Middle frontal gyrus (tissue), 1 donor: ENCODE measurements around the gene ZNF761.
A peak's percentile ranks its signal among the peaks of the same experiment; 100 is the strongest.
"Not testable (repeated sequence)": the region's sequence is repeated elsewhere in the genome, so short reads cannot be mapped to it uniquely, and the experiment has no call there.

ENCODE experiments used
- DNase-seq: peaks from one replicate; pipeline ENCODE4 v3.0.0-alpha.2; 2015; ENCODE audit warnings: low spot score; ENCODE audit errors: extremely low spot score

ZNF761 gene

DNA sequence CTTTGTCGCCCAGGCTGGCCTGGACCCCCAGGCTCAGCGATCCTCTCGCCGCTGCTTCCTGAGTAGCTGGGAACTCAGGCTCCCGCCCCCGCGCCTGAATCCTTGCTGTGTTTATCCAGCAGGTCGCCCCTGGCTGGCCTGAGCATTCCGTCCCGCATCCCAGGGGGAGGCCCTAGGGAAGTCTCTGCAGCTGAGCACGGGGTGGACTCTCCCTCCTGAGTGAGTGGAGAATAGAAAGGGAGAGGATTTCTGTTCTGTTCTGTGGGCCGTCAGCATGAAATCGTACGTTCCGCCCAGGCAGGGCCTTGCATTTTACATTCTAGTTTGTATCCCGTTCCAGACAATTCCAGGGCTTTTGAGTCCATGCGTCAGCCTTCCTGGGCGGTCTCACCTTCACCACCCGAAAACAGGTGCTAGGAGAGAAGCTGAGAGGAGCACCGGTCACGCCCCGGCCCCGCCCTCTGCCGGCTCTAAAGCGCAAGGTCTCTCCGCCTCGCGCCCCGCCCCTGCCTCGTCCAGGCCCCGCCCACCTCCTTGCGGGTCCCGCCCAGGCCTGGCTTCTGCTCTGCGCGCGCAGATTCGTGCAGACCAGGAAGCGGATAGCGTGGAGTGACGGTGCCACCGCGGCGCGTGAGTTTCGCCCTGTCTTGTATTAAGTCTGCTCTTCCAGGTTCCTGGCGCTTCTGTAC, at the start of gene ZNF761:
Gene ZNF761, plus strand, starts transcription at position 586 of the 689 bp plus-strand sequence. CDS start 15,285 bp downstream, outside the sequence.
- peak; percentile 73 for DNase-seq

DNA sequence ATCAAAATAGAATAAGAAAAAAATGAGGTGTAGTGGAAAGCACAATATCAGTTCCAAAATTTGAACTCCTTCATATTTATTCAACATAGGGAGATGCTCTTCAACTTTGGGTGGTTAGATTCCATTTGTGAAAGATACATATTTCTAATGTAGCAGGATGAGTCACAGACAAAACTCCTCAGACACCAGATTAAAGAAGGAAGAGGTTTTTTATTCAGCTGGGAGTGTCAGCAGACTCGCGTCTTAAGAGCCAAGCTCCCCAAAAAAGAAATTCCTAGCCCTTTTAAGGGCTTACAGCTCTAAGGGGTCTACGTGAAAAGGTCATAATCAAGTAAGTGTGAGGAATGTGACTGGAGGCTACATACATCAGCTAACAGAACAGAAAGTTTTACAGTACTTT, 43.6 kb upstream of the ZNF761 start:
- DNase-seq: no peak

DNA sequence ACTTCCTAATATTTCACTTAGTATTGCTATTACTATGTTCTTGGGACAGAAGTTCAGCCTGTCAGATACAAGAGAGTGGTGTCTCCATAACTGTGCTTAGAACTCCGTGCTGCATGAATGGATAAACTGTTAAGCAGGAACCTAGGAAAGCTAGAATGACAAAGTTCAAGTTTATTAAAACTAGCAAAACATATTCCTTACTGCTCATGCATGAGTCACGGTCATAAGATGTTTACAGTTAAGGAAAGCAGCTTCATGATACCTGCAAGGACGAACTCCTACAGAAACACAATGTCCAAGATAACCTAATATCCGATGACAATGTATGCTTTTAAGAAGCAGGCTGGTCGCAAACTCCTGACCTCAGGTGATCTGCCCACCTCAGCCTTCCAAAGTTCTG, 42.9 kb upstream of the ZNF761 start:
- no peak for DNase-seq

DNA sequence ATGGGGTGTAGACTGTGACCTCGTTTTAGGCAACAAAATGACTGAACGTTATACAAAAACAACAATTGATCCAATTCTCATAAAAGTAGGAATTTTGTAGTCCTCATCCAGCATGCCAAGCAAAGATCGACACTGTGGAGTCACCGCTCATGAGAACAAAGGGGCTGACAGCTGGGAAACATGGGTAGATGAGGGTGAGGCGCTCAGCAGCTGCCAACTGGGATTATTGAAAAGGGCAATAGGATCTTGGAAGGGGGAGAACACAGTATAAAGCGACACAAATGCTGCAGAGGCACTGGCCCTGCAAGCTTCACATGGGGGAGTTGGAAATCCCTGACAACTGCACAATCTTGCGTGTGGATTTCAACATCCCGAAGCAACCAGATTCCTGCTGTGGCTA, 42.2 kb upstream of the ZNF761 start:
- no peak for DNase-seq

DNA sequence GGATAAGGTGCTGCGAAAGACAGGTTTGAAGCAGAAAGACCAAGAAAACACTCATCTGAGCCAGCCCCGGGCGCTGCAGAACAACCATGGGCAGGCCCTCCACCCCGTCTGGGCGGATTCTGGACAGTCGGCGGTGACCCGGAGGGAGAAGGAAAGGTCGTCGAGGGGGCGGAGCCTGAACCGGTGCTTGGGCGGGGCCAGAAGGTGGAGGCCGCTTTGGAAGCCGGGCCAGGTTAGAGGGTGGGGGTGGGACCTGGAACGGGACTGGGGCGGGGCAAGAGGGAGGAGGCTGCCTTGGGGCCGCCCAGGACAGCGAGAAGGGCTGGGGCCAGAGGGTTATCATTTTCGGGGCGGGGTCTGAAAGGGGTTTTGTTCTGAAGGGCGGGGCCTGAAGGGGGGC, 41.8 kb upstream of the ZNF761 start:
- DNase-seq: no peak

DNA sequence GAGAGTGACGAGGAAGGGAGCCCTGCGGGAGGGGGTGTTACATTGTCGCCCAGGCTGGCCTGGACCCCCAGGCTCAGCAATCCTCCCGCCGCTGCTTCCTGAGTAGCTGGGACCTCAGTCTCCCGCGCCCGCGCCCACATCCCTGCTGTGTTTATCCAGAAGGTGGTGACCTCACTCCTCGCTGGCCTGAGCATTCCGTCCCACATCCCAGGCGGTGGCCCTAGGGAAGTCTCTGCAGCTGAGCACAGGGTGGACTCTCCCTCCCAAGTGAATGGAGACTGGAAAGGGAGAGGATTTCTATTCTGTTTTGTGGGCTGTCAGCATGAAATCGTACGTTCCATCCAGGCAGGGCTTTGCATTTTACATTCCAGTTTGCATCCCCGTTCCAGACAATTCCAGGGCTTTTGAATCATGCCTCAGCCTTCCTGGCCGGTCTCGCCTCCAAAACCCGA, 37.2 kb upstream of the ZNF761 start:
- DNase-seq: no peak

DNA sequence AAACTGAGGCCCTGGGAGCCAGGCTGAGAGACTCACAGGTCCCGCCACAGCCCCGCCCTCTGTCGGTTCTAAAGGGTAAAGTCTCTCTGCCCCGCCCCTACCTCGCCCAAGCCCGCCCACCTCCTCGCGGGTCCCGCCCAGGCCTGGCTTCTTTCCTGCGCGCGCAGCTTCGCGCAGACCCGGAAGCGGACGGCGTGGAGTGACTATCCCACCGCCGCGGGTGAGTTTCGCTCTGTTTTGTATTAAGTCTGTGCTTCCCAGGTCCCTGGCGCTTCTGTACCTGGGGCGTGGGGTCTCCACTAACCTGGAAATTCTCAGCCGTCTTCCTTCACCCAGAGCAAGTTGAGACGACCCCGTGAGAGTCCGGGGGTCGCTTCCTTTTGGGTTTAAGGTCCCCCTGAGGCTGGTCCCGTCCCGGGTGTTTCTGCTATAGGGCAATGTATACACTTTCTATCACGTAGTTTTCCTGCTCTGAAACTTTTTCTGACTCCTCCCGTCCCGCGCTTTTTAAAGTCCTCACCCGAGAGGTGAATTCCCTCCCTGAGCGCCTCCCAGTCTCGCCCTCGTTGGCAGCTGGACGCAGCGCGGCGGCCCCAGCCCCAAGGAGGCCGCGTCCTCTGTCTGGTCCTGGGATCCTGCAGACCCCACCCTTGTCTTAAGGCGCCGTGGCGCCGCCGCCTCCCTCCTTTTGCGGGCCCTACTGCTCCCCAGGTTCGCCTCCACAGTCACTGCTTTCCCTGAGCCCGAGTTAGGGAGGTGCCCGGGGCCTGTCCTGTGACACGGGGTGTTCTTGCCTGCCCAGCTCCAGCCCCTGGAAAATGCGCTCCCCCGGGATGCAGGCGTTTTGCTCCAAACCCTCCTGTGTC, 36.6 kb upstream of the ZNF761 start, which contains the start of gene ZNF765:
Gene ZNF765, plus strand, starts transcription at position 176 of the 866 bp plus-strand sequence. CDS start 2,867 bp downstream, outside the sequence.
- peak; percentile 61 for DNase-seq

DNA sequence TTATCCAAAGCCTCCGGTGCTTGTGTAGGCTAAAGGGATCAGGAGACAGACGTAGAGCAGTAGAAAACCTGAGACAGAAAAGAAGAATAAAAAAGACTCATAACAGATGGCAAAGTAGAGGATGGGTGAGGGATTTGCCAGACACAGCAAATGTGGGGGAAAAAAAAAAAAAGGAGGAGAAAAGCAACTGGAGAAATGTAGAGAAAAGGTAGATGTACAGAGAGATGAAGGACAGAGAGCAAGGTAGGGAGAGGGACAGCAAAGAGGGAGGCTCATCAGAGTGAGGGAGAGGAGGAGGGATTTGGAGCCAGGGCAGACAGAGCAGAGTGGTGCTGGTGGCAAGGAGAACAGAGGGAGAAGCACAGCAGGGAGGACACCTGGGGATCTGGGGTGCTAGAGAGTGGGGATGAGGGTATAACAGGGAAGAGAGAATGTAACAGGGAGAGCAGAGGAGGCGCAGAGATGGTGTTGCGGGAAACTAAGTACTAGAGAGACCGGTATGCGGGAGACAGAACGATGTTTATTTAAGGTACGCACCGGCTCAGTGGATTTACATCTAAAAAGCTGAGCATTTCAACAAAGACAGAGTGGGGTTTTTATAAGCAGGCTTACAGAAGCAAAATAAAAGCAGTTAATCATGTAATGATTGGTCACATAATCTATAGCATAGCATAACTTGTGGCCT, 35.8 kb upstream of the ZNF761 start:
- not testable (repeated sequence) for DNase-seq

DNA sequence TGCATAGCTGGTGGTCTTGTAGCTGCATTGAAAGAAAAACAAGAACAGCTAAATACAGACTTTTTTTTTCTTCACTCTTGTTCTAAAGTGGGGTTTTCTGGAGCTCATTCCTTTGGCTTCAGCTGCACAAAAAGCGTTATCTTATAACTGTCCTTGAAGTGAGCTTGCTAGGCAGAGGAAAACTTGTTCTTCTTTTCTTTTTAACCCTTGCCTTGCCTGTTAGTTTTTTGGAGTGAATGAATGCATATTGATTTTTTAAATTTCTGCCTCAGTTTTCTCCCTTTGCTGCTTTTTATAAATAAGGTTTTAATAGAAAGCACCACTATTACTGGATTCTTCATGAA, 35.3 kb upstream of the ZNF761 start:
- DNase-seq: no peak

DNA sequence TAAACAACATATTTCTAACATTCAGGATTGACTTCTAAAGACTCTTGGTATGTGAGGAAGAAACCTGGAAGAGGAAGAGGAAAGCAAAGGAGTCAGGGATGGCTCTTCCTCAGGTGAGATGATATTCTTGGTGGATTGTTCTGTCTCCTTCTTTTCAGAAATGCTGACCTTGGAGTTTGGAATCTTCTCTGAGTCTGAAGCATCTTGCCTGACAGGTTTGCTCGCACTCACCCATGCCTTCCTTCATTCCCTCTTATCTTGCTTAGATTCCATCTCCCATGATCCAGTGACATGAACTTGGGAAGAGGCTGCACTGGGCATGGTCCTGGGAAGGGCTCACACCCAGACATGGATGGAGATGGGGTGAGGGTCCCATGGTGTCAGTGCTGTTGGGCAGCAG, 33.9 kb upstream of the ZNF761 start:
- DNase-seq: not testable (repeated sequence)

DNA sequence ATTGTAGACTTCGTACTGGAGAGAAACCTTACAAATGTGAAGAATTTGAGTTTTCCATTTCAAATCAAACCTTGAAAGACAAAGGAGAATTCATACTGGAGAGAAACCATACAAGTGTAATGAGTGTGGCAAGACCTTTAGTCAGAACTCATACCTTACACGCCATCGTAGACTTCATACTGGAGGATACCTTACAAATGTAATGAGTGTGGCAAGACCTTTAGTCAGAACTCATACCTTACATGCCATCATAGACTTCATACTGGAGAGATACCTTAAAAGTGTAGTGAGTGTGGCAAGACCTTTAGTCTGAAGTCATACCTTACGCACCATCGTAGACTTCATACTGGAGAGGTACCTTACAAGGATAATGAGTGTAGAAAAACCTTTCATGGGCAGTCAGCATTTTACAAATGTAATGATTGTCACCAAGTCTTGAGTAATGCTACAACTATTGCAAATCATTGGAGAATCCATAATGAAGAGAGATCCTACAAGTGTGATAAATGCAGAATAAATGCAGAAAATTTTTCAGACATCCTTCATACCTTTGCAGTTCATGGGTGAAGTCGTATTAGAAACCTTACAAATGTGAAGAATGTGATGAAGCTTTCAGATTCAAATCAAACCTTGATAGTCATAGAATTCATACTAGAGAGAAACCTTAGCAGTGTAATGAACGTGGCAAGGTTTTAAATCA, 22.1 kb upstream of the ZNF761 start:
- DNase-seq: no peak

DNA sequence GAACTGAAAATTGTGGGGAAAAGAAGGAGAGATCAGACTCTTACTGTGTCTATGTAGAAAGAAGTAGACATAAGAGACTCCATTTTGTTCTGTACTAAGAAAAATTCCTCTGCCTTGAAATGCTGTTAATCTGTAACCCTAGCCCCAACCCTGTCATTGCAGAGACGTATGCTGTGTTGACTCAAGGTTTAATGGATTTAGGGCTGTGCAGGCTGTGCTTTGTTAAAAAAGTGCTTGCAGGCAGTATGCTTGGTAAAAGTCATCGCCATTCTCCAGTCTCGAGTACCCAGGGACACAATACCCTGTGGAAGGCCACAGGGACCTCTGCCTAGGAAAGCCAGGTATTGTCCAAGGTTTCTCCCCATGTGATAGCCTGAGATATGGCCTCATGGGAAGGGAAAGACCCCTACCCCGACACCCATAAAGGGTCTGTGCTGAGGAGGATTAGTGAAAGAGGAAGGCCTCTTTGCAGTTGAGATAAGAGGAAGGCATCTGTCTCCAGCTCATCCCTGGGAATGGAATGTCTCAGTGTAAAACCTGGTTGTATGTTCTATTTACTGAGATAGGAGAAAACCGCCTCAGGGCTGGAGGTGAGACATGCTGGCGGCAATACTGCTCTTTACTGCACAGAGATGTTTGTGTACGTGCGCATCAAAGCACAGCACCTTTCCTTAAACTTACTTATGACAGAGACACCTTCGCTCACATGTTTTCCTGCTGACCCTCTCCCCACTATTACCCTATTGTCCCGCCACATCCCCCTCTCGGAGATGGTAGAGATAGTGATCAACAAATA, 11.1 kb upstream of the ZNF761 start:
- not testable (repeated sequence) for DNase-seq

DNA sequence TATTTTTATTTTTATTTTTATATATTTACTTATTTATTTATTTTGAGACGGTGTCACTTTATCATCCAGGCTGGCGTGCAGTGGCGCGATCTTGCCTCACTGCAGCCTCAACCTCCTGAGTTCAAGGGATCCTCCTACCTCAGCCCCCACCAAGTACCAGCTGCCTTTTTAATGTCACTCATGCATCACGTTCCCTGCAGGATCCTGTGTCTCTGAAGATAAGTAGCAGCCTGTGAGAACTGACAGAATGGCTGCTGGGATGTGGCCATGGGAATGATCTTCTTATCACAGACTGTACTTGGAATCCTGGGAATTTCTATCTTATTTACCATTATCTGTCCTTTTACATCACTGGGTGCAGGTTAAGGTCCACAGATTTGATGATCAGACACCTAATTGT, 9.2 kb upstream of the ZNF761 start:
- no peak for DNase-seq

DNA sequence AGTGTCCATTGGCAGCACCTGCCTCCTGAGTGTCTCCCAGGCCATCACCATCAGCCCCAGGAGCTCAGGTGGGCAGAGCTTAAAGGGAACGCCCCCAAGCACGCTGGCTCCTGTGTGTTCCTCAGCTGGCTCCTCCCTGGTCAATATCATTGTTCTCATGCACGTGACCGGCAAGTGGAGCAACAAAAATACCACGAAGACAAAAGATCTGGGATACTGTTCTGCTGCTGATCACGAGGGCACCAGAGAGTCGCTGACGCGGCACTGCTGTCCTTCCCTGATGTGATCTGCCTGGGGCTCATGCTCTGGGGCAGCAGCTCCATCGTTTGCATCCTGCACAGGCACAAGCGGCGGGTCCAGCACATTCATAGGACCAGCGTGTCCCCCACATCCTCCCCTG, 8.7 kb upstream of the ZNF761 start:
- DNase-seq: not testable (repeated sequence)

DNA sequence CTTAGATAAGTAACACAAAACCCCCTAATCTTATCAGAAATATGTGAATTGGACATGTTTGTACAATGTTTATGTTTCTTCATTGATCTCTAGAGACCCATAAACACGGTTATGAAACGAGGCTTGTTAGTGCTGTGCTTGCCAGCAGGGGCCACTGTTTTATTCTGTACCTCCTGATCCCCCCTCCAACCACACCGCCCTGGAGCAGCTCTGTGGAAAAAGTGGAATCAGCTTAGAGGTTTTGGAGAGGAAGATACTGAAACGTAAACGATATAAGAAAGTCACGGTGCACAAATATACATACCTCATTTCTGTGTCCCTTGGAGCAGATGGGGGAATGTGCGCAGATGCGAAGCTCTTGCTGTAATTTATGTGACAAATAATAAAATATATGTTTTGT, 8.1 kb upstream of the ZNF761 start:
- DNase-seq: not testable (repeated sequence)

DNA sequence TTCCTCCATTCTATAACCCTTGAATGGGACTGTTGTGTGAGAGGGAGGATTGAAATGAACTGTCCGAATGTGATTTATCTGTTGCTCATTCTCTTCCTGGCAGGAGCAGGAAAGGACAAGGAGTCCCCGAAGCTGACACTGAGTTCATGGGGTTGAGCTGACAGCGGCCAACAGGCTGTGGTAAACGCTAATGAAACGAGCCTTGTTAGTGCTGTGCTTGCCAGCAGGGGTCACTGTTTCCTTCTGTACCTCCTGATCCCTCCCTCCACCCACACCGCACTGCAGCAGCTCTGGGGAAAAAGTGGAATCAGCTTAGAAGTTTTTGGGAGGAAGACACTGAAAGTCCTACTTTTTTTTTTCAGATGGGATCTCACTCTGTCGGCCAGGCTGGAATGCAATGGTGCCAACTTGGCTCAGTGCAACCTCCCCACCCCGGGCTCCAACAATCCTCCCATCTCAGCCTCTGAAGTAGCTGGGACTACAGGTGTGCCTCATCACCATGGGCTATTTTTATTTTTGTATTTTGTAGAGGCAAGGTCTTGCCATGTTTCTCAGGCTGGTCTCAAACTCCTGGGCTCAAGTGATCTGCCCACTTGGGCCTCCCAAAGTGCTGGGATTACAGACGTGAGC, 6.7 kb upstream of the ZNF761 start:
- DNase-seq: peak; percentile 46

DNA sequence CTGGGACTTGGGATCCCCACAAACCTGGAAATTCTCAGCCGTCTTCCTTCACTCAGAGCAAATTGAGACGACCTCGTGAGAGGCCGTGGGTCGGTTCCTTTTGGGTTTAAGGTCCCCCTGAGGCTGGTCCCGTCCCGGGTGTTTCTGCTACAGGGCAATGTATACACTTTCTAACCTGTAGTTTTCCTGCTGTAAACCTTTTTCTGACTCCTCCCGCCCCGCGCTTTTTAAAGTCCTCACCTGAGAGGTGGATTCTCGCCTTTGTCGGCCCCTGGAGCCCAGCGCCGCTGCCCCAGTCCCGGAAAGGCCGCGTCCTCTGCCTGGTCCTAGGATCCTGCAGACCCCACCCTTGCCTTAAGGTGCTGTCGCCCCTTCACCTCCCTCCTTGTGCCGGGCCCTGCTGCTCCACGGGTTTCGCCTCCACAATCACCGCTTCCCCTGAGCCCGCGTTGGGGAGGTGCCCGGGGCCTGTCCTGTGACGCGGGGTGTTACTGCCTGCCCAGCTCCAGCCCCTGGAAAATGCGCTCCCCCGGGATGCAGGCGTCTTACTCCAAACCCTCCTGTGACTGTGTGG, 391 bp downstream of the ZNF761 start:
- DNase-seq: no peak

DNA sequence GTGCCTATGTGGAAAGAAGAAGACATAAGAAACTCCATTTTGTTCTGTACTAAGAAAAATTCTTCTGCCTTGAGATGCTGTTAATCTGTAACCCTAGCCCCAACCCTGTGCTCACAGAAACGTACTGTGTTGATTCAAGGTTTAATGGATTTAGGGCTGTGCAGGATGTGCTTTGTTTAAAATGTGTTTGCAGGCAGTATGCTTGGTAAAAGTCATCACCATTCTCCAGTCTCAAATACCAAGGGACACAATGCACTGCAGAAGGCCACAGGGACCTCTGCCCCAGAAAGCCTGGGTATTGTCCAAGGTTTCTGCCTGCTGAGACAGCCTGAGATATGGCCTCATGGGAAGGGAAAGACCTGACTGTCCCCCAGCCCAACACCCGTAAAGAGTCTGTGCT, 12.0 kb downstream of the ZNF761 start:
- DNase-seq: not testable (repeated sequence)

DNA sequence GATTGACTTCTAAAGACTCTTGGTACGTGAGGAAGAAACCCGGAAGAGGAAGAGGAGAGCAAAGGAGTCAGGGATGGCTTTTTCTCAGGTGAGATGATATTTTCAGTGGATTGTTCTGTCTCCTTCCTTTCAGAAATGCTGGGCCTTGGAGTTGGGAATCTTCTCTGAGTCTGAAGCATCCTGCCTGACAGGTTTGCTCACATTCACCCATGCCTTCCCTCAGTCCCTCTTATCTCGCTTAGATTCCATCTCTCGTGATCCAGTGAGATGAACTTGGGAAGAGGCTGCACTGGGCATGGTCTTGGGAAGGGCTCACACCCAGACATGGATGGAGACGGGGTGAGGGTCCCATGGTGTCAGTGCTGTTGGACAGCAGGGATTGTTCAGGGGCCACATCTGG, 15.4 kb downstream of the ZNF761 start:
- not testable (repeated sequence) for DNase-seq

DNA sequence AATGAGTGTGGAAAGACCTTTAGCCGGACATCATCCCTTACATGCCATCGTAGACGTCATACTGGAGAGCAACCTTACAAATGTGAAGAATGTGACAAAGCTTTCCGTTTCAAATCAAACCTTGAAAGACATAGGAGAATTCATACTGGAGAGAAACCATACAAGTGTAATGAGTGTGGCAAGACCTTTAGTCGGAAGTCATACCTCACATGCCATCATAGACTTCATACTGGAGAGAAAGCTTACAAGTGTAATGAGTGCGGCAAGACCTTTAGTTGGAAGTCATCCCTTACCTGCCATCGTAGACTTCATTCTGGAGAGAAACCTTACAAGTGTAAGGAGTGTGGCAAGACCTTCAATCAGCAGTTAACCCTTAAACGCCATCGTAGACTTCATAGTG, 24.0 kb downstream of the ZNF761 start:
- no peak for DNase-seq
